ENCODE measurements around the gene GULP1.

GRCh38 chr2:188620916-188621315 is 329.2 kb downstream of the GULP1 start:
- TF ChIP-seq CTCF (IDR thresholded peaks at IDR 0.05) (no peak), POLR2A (IDR thresholded peaks at IDR 0.05) (no peak), POLR2AphosphoS5 (IDR thresholded peaks at IDR 0.05) (no peak)
